Activated CD4-positive, alpha-beta T cell treated with anti-CD3 and anti-CD28 coated beads, Interleukin-2, amount 50 U/mL, for 16 hours (primary cell): ENCODE data around the gene STC2.
"Not testable (repeated sequence)": the region's sequence is repeated elsewhere in the genome, so short reads cannot be mapped to it uniquely, and the experiment has no call there.

ENCODE experiments used
- DNase-seq: peaks from one replicate; pipeline ENCODE4 v3.0.0-alpha.2; 2020

STC2 gene

GRCh38 chr5:173327948-173328843, at the start of gene STC2:
STC2 (minus strand) TSS chr5:173328414; CDS start chr5:173328193, 221 bp downstream.
- peak; percentile 85 for DNase-seq

DNA sequence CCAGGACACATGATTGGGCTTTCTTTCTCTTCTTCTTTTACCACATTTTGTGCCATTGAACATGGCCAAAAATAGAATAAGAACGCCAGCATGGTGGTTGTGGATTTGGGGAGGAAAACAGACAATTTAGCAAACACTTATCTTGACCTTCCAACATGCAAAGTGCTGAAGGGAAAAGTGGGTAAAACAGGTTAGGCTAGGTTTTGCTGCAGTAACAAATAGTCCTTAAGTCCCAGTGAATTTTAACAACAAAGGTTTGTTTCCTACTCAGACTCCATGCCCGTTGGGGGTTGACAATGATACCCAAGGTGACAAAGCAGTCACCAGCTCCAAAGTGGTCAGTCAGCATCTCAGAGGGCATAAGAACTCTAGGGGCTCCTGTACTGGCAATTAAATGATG, 43.2 kb upstream of the STC2 start:
- no peak for DNase-seq

DNA sequence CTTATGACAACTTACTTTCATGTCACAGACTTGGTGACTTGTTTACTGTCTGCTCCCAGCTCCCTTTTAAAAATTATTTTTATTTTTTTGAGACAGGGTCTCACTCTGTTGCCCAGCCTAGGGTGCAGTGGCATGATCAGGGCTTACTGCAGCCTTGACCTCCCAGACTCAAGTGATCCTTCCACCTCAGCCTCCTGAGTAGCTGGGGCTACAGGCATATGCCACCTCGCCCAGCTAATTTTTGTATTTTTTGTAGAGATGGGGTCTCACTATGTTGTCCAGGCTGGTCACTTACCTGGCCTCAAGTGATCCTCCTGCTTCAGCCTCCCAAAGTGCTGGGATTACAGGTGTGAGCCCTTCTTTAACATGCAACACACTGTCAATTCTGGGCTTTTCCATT, 35.2 kb upstream of the STC2 start:
- DNase-seq, result not testable (repeated sequence)

- no peak for DNase-seq
Observed at GRCh38 chr5:173355561-173355960, 27.3 kb upstream of the STC2 start.

GRCh38 chr5:173354645-173355044, 26.4 kb upstream of the STC2 start:
- no peak for DNase-seq

DNA sequence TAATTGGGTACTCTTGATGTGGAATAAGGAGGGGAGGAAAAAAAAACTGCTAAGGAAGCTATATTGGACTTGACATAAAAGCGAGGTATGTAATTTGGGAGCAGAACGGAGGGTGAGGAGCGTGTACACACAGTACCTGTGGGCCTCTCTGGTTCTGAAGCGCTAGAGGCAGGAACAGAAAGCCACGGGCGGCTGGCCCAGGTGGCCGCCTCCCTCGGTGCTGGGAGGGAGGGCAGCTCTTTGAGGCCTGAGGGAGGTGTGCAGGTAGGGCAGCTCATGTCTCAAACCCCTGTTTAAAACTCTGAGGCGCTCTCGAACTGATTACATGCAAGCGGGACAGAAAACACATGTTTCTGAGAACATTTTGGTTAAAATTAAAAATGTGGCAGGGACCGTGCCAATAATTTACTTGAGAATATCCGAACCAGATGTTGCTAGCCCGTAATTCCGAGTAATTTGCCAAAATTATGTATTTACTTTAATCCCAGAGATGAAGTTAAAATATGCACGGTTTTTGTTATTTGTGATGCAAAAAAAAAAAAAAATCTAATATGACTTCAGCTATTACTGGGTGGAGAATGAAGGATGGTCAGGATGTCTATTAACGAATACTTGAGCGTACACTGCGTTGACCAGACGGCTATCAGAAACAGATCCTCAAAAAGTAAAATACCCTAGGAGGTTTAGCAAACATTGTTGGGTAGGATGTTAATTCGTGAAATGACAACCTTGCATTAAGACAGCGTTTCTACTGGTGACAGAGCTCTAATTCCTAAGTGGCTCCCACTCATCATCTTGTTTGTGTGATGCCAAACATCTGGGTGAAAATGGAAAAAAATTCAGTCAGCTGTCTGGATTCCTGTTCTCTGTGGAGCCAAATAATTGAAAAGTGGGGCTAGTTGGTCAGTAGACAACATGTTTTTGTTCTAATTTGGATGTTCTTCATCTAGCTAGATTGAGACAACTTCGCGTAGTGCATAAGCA, 24.4 kb upstream of the STC2 start:
- no peak for DNase-seq

DNA sequence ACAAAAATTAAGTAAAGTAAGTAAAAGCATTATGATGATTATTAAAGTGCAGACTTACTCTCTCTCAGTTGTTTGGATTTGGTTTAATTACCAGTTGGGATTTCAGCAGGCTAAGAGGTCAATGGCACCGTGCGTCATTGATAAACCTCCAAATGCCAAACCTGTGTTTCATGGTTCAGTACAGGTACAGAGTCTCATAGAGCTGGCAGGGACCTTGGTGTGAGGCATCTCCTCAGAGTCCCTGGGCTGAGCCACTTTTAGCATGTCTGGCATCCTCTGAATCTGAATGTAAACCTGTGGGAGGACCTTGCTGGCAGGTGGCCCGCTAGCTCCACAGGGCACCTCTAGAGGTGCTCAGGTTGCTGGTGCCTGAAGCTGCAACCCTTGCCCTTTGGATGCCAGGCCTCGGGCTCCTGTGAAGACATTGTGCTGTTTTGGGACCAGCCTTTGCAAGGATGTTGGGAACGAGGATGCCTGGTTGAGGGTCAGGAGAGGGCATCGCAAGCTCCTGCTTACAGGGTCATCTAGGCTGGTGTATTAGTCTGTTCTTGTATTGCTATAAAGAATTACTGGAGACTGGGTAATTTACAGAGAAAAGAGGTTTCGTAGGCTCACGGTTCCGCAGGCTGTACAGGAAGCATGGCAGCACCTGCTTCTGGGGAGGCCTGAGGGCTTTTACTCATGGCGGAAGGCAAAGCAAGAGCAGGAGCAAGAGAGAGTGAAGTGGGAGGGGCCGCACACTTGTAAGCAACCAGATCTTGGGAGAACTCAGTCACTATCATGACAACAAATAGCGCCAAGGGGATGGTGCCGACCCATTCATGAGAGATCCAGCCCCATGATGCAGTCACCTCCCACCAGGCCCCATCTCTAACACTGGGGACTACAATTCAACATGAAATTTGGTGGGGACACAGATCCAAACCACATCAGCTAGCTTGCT, 14.9 kb upstream of the STC2 start:
- no peak for DNase-seq

- DNase-seq, result no peak
Observed at GRCh38 chr5:173341961-173342430, 13.8 kb upstream of the STC2 start.

DNA sequence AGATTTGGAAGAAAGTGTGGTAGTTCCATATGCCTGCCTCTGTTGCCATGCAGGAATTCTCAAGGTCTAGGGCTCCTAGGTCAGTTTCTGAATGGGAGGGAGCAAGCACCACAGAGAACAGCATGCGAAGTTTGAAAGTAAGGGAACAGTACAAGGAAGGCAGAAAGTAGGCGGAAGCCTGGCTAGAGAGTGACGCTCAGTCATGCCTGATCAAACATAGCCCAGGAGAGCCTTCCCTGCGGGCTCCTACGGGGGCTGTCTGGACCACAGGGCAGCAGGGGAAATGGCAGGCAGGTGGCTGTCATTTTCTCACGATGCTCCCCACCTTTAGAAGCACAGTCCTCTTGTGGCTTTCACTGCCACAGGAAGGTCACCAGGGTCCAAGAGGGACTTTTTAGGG, 12.8 kb upstream of the STC2 start:
- DNase-seq, result no peak

- DNase-seq, result no peak
Observed at GRCh38 chr5:173340451-173340850, 12.2 kb upstream of the STC2 start.

GRCh38 chr5:173339286-173339685, 11.1 kb upstream of the STC2 start:
- DNase-seq, result no peak

GRCh38 chr5:173338380-173339015, 10.3 kb upstream of the STC2 start:
- DNase-seq, result no peak

GRCh38 chr5:173334808-173335207, 6.6 kb upstream of the STC2 start:
- no peak for DNase-seq

- DNase-seq, result no peak
Observed at GRCh38 chr5:173333925-173334661, 5.9 kb upstream of the STC2 start.

DNA sequence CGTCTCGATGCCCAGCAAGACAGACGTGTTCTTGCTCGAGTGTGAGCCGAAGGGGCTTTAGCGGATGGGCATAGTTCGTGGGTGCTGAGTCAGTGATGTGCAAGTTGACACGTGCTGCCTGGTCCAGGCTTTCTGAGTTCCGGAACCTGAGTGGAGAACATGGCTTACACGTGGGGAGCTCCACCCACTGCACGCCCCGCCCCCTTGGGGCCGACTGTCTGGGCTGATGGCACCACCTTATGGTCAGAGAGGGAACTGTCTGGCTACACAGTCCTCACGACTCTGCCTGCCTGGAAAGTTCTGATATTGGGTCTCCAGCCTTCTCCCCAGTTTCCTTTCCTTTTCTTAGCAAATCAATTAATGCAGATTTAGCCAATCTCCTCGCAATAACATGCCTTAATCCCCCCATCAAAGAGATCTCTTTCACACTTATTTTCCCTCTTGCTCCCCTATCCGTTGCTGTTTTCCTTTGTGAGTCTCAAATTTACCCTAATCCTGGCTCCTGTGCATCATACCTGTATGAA, 3.8 kb upstream of the STC2 start:
- peak; percentile 92 for DNase-seq

DNA sequence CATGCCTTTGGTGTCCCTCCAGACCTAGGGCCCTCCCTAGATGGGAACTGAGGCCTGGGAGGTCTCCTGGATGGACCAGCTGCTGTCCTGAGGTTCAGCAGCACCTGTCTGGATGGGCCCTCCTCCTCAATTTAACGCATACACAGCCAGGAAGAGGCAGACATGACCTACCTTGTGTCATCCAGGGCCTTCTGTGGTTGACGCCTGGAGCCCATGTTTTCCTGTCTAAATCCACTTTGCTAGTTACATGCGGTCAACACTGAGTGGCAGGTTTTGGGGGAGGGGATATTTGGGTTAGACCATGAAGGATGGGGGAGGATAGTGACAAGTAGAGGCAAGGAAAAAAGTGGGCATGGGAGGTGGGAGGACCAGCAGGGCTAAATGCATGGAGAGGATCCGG, 3.1 kb upstream of the STC2 start:
- DNase-seq, result peak; percentile 15

GRCh38 chr5:173330338-173331206, 2.4 kb upstream of the STC2 start:
- no peak for DNase-seq

GRCh38 chr5:173329491-173330337, 1.5 kb upstream of the STC2 start:
- DNase-seq, result peak; percentile 68
